HUES48 (cell line): Measurements from ENCODE around the gene MAP4K5.

Source experiments
- H3K27ac ChIP-seq: one replicate; pipeline ENCODE4 v1.7.0; 2013; ENCODE audit warnings: low read depth, low read length, inconsistent platforms
- H3K27me3 ChIP-seq: 2 replicates; pipeline ENCODE4 v1.6.1; 2013; ENCODE audit warnings: mild to moderate bottlenecking, low read length; ENCODE audit not compliant: control insufficient read depth, insufficient read depth
- H3K36me3 ChIP-seq: 2 replicates; pipeline ENCODE4 v1.6.1; 2013; ENCODE audit warnings: low read length; ENCODE audit not compliant: control insufficient read depth, insufficient read depth
- H3K4me1 ChIP-seq: 2 replicates; pipeline ENCODE4 v1.6.1; 2013; ENCODE audit warnings: mild to moderate bottlenecking, low read length; ENCODE audit not compliant: control insufficient read depth, insufficient read depth
- H3K4me3 ChIP-seq: 2 replicates; pipeline ENCODE4 v1.5.1; 2013; ENCODE audit warnings: mild to moderate bottlenecking, low read depth, low read length
- H3K9ac ChIP-seq: 2 replicates; pipeline ENCODE4 v1.6.1; 2013; ENCODE audit warnings: mild to moderate bottlenecking, low read depth, low read length, moderate library complexity
- H3K9me3 ChIP-seq: 2 replicates; pipeline ENCODE4 v1.6.1; 2013; ENCODE audit warnings: low read length; ENCODE audit not compliant: control insufficient read depth, insufficient read depth

MAP4K5 gene

DNA sequence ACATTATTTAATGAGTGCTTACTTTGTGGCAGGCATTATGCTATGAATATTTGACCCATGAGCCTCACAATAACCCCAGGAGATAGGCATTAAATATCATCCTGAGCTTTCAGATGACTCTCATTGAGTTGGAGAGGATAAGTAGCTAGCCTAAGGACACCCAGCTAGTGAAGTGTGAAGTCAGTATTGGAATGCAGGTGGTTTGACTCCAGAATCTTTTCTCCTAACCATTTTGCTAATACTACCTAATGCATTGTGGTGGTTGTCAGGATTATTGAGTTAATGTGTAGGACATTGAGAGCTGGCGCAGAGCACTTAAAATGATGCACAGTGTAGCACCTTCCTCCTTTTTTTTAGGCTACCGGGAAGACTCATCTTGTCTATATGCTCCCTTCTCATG is 131.9 kb downstream of the MAP4K5 start:
- H3K9ac ChIP-seq, result no peak overlapping the region
- H3K36me3 ChIP-seq, result no peaks in the 10 kb centered on the region
- peaks cover 12% of the 10 kb centered on the region for H3K4me1 ChIP-seq
- H3K27ac ChIP-seq, result no peak overlapping the region
- H3K4me3 ChIP-seq, result no peak overlapping the region
- no peaks in the 10 kb centered on the region for H3K9me3 ChIP-seq
- H3K27me3 ChIP-seq, result peaks cover 22% of the 10 kb centered on the region

GRCh38 chr14:50399251-50400032 is 132.9 kb downstream of the MAP4K5 start:
- H3K27ac ChIP-seq, result no peak overlapping the region
- H3K36me3 ChIP-seq, result no peaks in the 10 kb centered on the region
- H3K4me3 ChIP-seq, result no peak overlapping the region
- no peaks in the 10 kb centered on the region for H3K9me3 ChIP-seq
- H3K9ac ChIP-seq, result no peak overlapping the region
- H3K27me3 ChIP-seq, result peaks cover 26% of the 10 kb centered on the region
- peaks cover 12% of the 10 kb centered on the region for H3K4me1 ChIP-seq

DNA sequence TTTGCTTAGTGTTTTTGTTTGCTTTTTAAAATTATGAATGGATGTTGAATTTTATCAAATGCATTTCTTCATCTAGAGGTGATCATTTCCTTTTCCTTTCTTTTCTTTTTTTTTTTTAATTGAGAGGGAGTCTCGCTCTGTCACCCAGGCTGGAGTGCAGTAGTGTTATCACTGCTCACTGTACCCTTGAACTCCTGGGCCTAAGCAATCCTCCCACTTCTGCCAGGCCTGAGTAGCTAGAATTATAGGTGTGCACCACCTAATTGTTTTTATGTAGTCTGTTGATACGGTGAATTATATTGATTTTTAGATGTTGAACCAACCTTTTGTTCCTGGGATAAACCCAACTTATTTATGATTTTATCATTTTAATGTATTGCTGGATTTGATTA is 134.2 kb downstream of the MAP4K5 start:
- Histone ChIP-seq H3K4me1 (peaks cover 12% of the 10 kb centered on the region), H3K27me3 (peaks cover 26% of the 10 kb centered on the region), H3K4me3 (no peak overlapping the region), H3K36me3 (no peaks in the 10 kb centered on the region), H3K27ac (no peak overlapping the region), H3K9ac (no peak overlapping the region), H3K9me3 (no peaks in the 10 kb centered on the region)

- no peak overlapping the region for H3K27ac ChIP-seq
- no peaks in the 10 kb centered on the region for H3K9me3 ChIP-seq
- H3K4me3 ChIP-seq, result peak overlapping the region; percentile 79
- H3K4me1 ChIP-seq, result peaks cover 12% of the 10 kb centered on the region
- H3K9ac ChIP-seq, result 0 out of 2 replicates have a peak overlapping the region, but pooled peaks have one; percentile 64
- peaks cover 26% of the 10 kb centered on the region for H3K27me3 ChIP-seq
- H3K36me3 ChIP-seq, result no peaks in the 10 kb centered on the region
Observed at GRCh38 chr14:50397390-50398188, 134.8 kb downstream of the MAP4K5 start.

DNA sequence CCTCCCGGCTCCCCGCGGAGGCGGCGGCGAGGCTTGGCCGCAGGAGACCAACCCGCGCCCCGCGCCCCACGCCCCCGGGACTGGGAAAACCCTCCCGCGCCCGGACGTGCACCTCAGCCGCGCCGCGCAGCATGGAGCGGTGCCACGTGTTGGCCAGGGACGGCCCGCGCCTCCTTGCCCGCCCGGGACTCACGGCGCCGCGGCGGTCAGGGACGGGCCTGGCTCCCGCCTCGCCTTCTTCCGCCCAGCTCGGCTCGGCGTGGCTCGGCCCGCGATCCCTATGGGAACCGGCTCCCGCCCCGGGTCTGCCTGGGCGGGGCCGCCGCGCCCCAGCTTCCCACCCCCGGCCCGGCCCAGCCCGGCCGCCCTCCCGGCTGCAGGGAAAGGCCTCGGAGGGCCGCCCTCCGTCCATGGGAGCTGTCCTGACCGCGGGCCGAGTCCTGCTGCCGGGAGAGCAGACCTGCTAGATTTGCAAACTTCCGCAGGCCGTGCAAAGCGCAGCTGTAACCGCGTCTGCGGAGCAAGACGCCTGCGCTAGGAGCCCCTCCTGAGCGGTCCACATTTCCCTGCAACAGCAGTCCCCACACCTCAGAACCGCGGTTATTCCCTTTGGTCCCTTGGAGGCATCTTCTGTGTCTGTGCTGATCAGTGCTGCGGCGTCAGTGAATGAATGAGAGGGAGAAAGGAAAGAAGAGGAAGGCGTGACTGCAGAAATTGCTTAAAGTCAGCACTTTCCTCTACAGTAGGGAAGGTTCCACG is 135.6 kb downstream of the MAP4K5 start, which contains the start of gene CDKL1:
TSS of gene CDKL1 (minus strand) at position 251 of the 759 bp plus-strand sequence. CDS start 1,013 bp downstream, outside the sequence.
- Histone ChIP-seq H3K4me3 (peak within 1 kb of the TSS; percentile 79), H3K27me3 (peaks cover 26% of the 10 kb centered on the region), H3K9ac (peak within 1 kb of the TSS; percentile 64), H3K36me3 (no peaks in the 10 kb centered on the region), H3K4me1 (peaks cover 12% of the 10 kb centered on the region), H3K27ac (peak within 1 kb of the TSS; percentile 17), H3K9me3 (no peaks in the 10 kb centered on the region)

DNA sequence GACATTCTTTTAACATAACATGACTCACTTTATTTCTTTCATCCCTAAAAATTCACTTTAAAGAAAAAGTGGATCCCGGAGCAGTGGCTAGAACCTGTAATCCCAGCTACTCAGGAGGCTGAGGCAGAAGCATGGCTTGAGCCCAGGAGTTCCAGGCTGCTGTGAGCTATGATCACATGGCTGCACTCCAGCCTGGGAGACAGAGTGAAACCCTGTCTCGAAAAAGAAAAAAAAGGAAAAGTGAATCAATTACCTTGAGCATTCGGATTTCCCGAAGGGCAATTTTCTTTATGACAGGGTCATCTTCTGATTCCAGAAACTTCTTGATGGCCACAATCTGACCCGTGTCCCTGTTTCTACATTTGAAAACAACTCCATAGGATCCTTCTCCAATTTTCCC is 136.9 kb downstream of the MAP4K5 start:
- Histone ChIP-seq H3K27ac (no peak overlapping the region), H3K36me3 (no peaks in the 10 kb centered on the region), H3K9me3 (no peaks in the 10 kb centered on the region), H3K4me3 (peak overlapping the region; percentile 79; the same call in 1 of the 2 replicates), H3K9ac (no peak overlapping the region), H3K4me1 (peaks cover 8% of the 10 kb centered on the region; the same call in 1 of the 2 replicates), H3K27me3 (peaks cover 26% of the 10 kb centered on the region)

GRCh38 chr14:50394713-50395112 is 137.7 kb downstream of the MAP4K5 start:
- Histone ChIP-seq H3K36me3 (no peaks in the 10 kb centered on the region), H3K27me3 (peaks cover 26% of the 10 kb centered on the region), H3K4me3 (no peak overlapping the region), H3K9me3 (no peaks in the 10 kb centered on the region), H3K27ac (no peak overlapping the region), H3K4me1 (peaks cover 8% of the 10 kb centered on the region; the same call in 1 of the 2 replicates), H3K9ac (no peak overlapping the region)

- Histone ChIP-seq H3K27me3 (no peaks in the 10 kb centered on the region), H3K4me3 (no peak overlapping the region), H3K27ac (no peak overlapping the region), H3K9ac (no peak overlapping the region), H3K4me1 (0 out of 2 replicates have a peak, but pooled peaks cover 2% of the 10 kb centered on the region), H3K36me3 (no peaks in the 10 kb centered on the region), H3K9me3 (no peaks in the 10 kb centered on the region)
Observed at GRCh38 chr14:50389668-50390441, 142.5 kb downstream of the MAP4K5 start.

DNA sequence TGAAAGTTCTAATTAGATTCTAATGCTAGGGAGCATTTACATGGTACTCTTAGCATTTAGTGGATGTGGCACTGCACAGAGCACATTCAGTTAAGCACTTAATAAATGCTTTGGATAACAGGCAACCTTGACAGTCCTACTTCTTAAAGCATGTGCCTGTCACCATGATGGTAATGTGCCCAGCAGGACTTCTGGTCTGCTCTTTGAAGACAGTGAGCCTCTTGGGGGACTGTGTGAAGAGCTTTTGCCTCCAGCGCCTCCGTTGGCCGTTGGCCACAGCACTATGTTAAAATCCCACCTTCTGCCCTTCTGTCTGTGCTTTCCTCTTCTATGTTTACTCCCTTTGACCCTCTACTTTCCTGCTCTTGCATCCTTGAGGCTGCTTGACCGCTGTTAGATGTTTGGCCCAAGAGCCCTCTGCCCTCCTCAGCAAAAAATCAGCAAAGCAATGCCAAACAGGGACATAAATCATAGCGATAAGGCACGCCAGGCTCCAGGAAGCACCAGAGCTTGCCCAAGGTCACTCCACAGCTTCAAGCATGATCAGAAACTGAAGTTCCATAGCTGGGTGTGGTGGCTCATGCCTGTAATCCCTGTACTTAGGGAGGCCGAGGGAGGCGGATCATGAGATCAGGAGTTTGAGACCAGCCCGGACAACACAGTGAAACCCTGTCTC is 144.0 kb downstream of the MAP4K5 start:
- Histone ChIP-seq H3K9me3 (no peaks in the 10 kb centered on the region), H3K36me3 (no peaks in the 10 kb centered on the region), H3K9ac (no peak overlapping the region), H3K27me3 (no peaks in the 10 kb centered on the region), H3K4me1 (0 out of 2 replicates have a peak, but pooled peaks cover 2% of the 10 kb centered on the region), H3K27ac (no peak overlapping the region), H3K4me3 (no peak overlapping the region)

- no peaks in the 10 kb centered on the region for H3K9me3 ChIP-seq
- H3K36me3 ChIP-seq, result no peaks in the 10 kb centered on the region
- H3K4me1 ChIP-seq, result 0 out of 2 replicates have a peak, but pooled peaks cover 2% of the 10 kb centered on the region
- no peaks in the 10 kb centered on the region for H3K27me3 ChIP-seq
- no peak overlapping the region for H3K27ac ChIP-seq
- H3K4me3 ChIP-seq, result no peak overlapping the region
- H3K9ac ChIP-seq, result no peak overlapping the region
Observed at GRCh38 chr14:50387548-50387947, 144.8 kb downstream of the MAP4K5 start.
